ENCODE measurements around the gene C2orf92.
"Not testable (repeated sequence)": the region's sequence is repeated elsewhere in the genome, so short reads cannot be mapped to it uniquely, and the experiment has no call there.

The C2orf92 gene

DNA sequence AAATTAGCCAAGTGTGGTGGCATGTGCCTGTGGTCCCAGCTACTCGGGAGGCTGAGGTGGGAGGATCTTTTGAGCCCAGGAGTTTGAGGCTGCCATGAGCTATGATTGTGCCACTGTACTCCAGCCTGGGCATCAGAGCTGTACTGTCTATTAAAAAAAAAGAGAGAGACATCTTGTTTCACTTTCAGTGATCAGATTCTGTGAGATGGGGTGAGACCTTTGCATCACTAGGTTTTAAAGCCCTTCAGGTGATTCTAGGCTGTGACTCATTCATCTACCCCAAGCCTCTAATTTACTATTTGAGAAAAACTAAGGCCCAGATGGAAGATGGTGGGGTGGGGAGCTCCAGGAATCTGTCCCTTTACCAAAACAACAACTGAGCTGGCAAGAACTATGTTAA, 7.1 kb downstream of the C2orf92 start:
- peaks cover 14% of the 10 kb centered on the region for H3K4me1 Mint-ChIP-seq

DNA sequence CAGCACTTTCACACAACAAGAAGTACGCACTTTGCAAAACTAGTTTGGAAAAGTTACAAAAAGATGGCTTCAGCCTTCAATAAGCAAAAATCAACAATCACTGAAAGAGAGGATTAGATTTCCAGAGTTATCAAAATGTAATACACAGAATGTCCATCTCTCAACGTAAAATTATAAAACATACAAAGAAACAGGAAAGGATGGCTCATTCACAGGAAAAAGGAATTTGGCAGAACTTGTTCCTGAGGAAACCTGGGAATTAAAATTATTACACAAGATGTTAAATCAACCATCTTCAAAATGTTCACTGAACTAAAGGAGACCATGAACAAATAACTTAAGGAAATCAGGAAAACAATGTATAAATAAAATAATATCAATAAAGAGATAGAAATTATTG, 8.0 kb downstream of the C2orf92 start:
- Mint-ChIP-seq H3K36me3 (ENCODE audit: low read depth) (peaks cover 19% of the 10 kb centered on the region), H3K27ac (no peak overlapping the region), H3K4me1 (peaks cover 14% of the 10 kb centered on the region), H3K4me3 (no peak overlapping the region), H3K27me3 (ENCODE audit: low read depth) (no peaks in the 10 kb centered on the region), H3K9me3 (peaks cover 26% of the 10 kb centered on the region)
- TF ChIP-seq, protein P1, sequence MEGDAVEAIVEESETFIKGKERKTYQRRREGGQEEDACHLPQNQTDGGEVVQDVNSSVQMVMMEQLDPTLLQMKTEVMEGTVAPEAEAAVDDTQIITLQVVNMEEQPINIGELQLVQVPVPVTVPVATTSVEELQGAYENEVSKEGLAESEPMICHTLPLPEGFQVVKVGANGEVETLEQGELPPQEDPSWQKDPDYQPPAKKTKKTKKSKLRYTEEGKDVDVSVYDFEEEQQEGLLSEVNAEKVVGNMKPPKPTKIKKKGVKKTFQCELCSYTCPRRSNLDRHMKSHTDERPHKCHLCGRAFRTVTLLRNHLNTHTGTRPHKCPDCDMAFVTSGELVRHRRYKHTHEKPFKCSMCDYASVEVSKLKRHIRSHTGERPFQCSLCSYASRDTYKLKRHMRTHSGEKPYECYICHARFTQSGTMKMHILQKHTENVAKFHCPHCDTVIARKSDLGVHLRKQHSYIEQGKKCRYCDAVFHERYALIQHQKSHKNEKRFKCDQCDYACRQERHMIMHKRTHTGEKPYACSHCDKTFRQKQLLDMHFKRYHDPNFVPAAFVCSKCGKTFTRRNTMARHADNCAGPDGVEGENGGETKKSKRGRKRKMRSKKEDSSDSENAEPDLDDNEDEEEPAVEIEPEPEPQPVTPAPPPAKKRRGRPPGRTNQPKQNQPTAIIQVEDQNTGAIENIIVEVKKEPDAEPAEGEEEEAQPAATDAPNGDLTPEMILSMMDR (IDR thresholded peaks at IDR 0.05; ENCODE audit: unreplicated experiment in 3 of 3), result no peak

More for the DNA sequence above, 7.1 kb downstream of the C2orf92 start:
- Mint-ChIP-seq H3K27me3 (ENCODE audit: low read depth) (no peaks in the 10 kb centered on the region), H3K9me3 (peaks cover 26% of the 10 kb centered on the region), H3K36me3 (ENCODE audit: low read depth) (peaks cover 19% of the 10 kb centered on the region), H3K27ac (no peak overlapping the region), H3K4me3 (no peak overlapping the region)
- TF ChIP-seq, protein P1 (IDR thresholded peaks at IDR 0.05; ENCODE audit: unreplicated experiment in 3 of 3), result no peak

DNA sequence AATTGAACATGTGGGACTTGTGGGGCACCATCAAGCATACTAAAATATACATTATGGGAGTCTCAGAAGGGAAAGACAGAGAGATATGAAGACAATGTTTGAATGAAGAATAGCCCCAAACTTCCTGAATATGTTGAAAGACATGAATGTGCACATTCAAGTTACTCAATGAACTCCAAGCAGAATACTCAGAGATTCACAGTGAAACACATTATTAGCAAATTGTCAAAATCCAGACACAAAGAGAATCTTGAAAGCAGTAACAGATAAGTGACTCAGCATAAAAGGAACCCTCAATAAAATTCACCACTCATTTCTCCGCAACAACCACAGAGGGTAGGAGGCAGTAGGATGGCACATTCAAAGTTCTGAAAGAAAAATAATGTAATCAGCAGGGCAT, 8.8 kb downstream of the C2orf92 start:
- H3K9me3 Mint-ChIP-seq, result peaks cover 26% of the 10 kb centered on the region
- H3K27me3 Mint-ChIP-seq (ENCODE audit: low read depth), result no peaks in the 10 kb centered on the region
- no peak overlapping the region for H3K4me3 Mint-ChIP-seq
- no peak overlapping the region for H3K27ac Mint-ChIP-seq
- peaks cover 19% of the 10 kb centered on the region for H3K36me3 Mint-ChIP-seq (ENCODE audit: low read depth)
- TF ChIP-seq, protein P1 (IDR thresholded peaks at IDR 0.05; ENCODE audit: unreplicated experiment in 3 of 3), result no peak
- peaks cover 8% of the 10 kb centered on the region for H3K4me1 Mint-ChIP-seq

DNA sequence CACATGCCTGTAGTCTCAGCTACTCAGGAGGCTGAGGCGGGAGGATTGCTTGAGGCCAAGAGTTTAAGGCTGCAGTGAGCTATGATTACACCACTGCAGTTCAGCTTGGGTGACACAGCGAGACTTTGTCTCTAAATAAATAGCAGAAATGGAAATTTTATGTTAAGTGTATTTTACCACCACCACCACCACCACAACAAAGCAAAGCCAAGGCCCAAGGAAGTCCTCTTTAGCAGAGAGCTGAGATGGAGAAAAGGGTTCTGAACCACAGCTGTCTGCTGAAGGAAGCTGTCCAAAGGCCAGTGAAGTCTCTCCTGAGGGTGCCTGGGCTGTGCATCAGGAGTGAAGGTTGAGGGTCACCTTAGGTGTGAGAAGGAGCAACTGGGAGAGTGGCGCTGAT, 17.7 kb downstream of the C2orf92 start:
- not testable (repeated sequence) for H3K4me1 Mint-ChIP-seq; H3K27me3 Mint-ChIP-seq (ENCODE audit: low read depth); H3K4me3 Mint-ChIP-seq; H3K27ac Mint-ChIP-seq; H3K36me3 Mint-ChIP-seq (ENCODE audit: low read depth); H3K9me3 Mint-ChIP-seq

GRCh38 chr2:97688062-97688827, 18.7 kb downstream of the C2orf92 start:
- no peaks in the 10 kb centered on the region for H3K4me1 Mint-ChIP-seq
- no peaks in the 10 kb centered on the region for H3K36me3 Mint-ChIP-seq (ENCODE audit: low read depth)
- TF ChIP-seq, protein P1 (IDR thresholded peaks at IDR 0.05; ENCODE audit: unreplicated experiment in 3 of 3), result no peak
- no peaks in the 10 kb centered on the region for H3K9me3 Mint-ChIP-seq
- H3K27me3 Mint-ChIP-seq (ENCODE audit: low read depth), result no peaks in the 10 kb centered on the region
- H3K4me3 Mint-ChIP-seq, result no peak overlapping the region
- no peak overlapping the region for H3K27ac Mint-ChIP-seq

GRCh38 chr2:97691166-97691565, 21.7 kb downstream of the C2orf92 start:
- no peak overlapping the region for H3K27ac Mint-ChIP-seq
- H3K4me1 Mint-ChIP-seq, result no peaks in the 10 kb centered on the region
- no peaks in the 10 kb centered on the region for H3K27me3 Mint-ChIP-seq (ENCODE audit: low read depth)
- H3K36me3 Mint-ChIP-seq (ENCODE audit: low read depth), result no peaks in the 10 kb centered on the region
- H3K4me3 Mint-ChIP-seq, result no peak overlapping the region
- H3K9me3 Mint-ChIP-seq, result peaks cover 2% of the 10 kb centered on the region
- TF ChIP-seq, protein P1 (IDR thresholded peaks at IDR 0.05; ENCODE audit: unreplicated experiment in 3 of 3), result no peak

Data from nephron (organoid).